ENCODE measurements around the gene LDB3.

The LDB3 gene

GRCh38 chr10:86651631-86652331 lies 16.5 kb upstream of the LDB3 start:
- DNase-seq: no peak

GRCh38 chr10:86652361-86653202 lies 15.7 kb upstream of the LDB3 start:
- no peak for DNase-seq

GRCh38 chr10:86653379-86653778 lies 14.9 kb upstream of the LDB3 start:
- DNase-seq: no peak

GRCh38 chr10:86653987-86654386 lies 14.3 kb upstream of the LDB3 start:
- DNase-seq: no peak

- DNase-seq: no peak
Measured at GRCh38 chr10:86654411-86655172, 13.7 kb upstream of the LDB3 start, which contains the start of gene OPN4. OPN4 (plus strand) TSS chr10:86654547; CDS start chr10:86654784, 237 bp downstream.

GRCh38 chr10:86655173-86655540 lies 13.2 kb upstream of the LDB3 start:
- no peak for DNase-seq

GRCh38 chr10:86655596-86655995 lies 12.7 kb upstream of the LDB3 start:
- DNase-seq: no peak

- no peak for DNase-seq
Measured at GRCh38 chr10:86657011-86657395, 11.3 kb upstream of the LDB3 start.

- DNase-seq: no peak
Measured at GRCh38 chr10:86657396-86658011, 10.8 kb upstream of the LDB3 start.

GRCh38 chr10:86658261-86658741 lies 10.0 kb upstream of the LDB3 start:
- DNase-seq: no peak

- DNase-seq: no peak
Measured at GRCh38 chr10:86658751-86659150, 9.6 kb upstream of the LDB3 start.

GRCh38 chr10:86659161-86659691 lies 9.1 kb upstream of the LDB3 start:
- no peak for DNase-seq

GRCh38 chr10:86659721-86660453 lies 8.4 kb upstream of the LDB3 start:
- no peak for DNase-seq

- no peak for DNase-seq
Measured at GRCh38 chr10:86661161-86662025, 6.9 kb upstream of the LDB3 start.

- DNase-seq: no peak
Measured at GRCh38 chr10:86662186-86663045, 5.9 kb upstream of the LDB3 start.

GRCh38 chr10:86663046-86663345 lies 5.3 kb upstream of the LDB3 start:
- DNase-seq: no peak

- no peak for DNase-seq
Measured at GRCh38 chr10:86663576-86664339, 4.6 kb upstream of the LDB3 start.

GRCh38 chr10:86664341-86665217 lies 3.7 kb upstream of the LDB3 start:
- peak in 3 of 14 donors; percentile 40 to 52 (median 49) for DNase-seq
